Measurements from ENCODE around the gene DCUN1D4.
"Not testable (repeated sequence)": the region's sequence is repeated elsewhere in the genome, so short reads cannot be mapped to it uniquely, and the experiment has no call there.

DCUN1D4 gene

GRCh38 chr4:51855751-51856150 is 12.8 kb downstream of the DCUN1D4 start:
- DNase-seq: no peak

GRCh38 chr4:51858605-51859202 is 15.8 kb downstream of the DCUN1D4 start:
- no peak for DNase-seq

GRCh38 chr4:51859476-51860031 is 16.6 kb downstream of the DCUN1D4 start:
- DNase-seq: no peak

GRCh38 chr4:51862199-51862598 is 19.2 kb downstream of the DCUN1D4 start:
- DNase-seq: no peak

GRCh38 chr4:51862781-51863180 is 19.8 kb downstream of the DCUN1D4 start:
- no peak for DNase-seq

GRCh38 chr4:51865717-51866116 is 22.8 kb downstream of the DCUN1D4 start:
- no peak for DNase-seq

- DNase-seq: no peak
Observed at GRCh38 chr4:51866835-51867234, 23.9 kb downstream of the DCUN1D4 start.

- no peak for DNase-seq
Observed at GRCh38 chr4:51867689-51868448, 24.9 kb downstream of the DCUN1D4 start.

- no peak for DNase-seq
Observed at GRCh38 chr4:51868449-51868847, 25.5 kb downstream of the DCUN1D4 start.

GRCh38 chr4:51870441-51871188 is 27.7 kb downstream of the DCUN1D4 start:
- no peak for DNase-seq

GRCh38 chr4:51872283-51872997 is 29.5 kb downstream of the DCUN1D4 start:
- no peak for DNase-seq

- DNase-seq: no peak
Observed at GRCh38 chr4:51874551-51874950, 31.6 kb downstream of the DCUN1D4 start.

GRCh38 chr4:51878431-51878830 is 35.5 kb downstream of the DCUN1D4 start:
- DNase-seq: no peak

- no peak for DNase-seq
Observed at GRCh38 chr4:51880016-51880915, 37.3 kb downstream of the DCUN1D4 start.

- no peak for DNase-seq
Observed at GRCh38 chr4:51884055-51884454, 41.1 kb downstream of the DCUN1D4 start.

- DNase-seq: no peak
Observed at GRCh38 chr4:51884606-51885005, 41.7 kb downstream of the DCUN1D4 start.

GRCh38 chr4:51885363-51885762 is 42.4 kb downstream of the DCUN1D4 start:
- DNase-seq: no peak

- no peak for DNase-seq
Observed at GRCh38 chr4:51890760-51891159, 47.8 kb downstream of the DCUN1D4 start.

- not testable (repeated sequence) for DNase-seq
Observed at GRCh38 chr4:51893402-51893801, 50.4 kb downstream of the DCUN1D4 start.

- DNase-seq: no peak
Observed at GRCh38 chr4:51894059-51894645, 51.2 kb downstream of the DCUN1D4 start.

- DNase-seq: no peak
Observed at GRCh38 chr4:51895158-51895557, 52.2 kb downstream of the DCUN1D4 start.

Measured in KG1 (cell line).